IMR-90 (cell line): ENCODE measurements around the gene UBE3B. TPM values are rescaled to one million over a fixed set of nuclear protein-coding genes. Genes with fewer than 3 reads are reported as not detected.

ENCODE experiments used
- ATAC-seq: fragments of 200-7000 bp; cut with Tn5 transposase; 2 replicates; pipeline ENCODE4 v1.9.1; 2020; ENCODE audit warnings: low read depth, mild to moderate bottlenecking, moderate library complexity
- BruUV-seq: library from RNA; stranded (reverse); fragments of 400-500 nt; replicated peaks from 2 replicates; lab custom pipeline; 2021; lab: Mats Ljungman, UMichigan
- CTCF ChIA-PET: fragments of 300-600 bp; formaldehyde crosslinking; extraction: SDS; loops from one replicate; lab custom pipeline; 2021; ENCODE audit warnings: antibody characterized with exemption; lab: Yijun Ruan, JAX
- POLR2A ChIA-PET: fragments of 300-600 bp; sonication (Branson Sonifier 250); formaldehyde crosslinking; loops from one replicate; lab custom pipeline; 2022; ENCODE audit warnings: antibody characterized with exemption; ENCODE audit not compliant: unreplicated experiment; lab: Charles Lee
- DNase-seq: peaks from one replicate; pipeline ENCODE4 v3.0.0; 2013
- H2AFZ ChIP-seq: replicated peaks from 2 replicates; pipeline ENCODE3; 2013; ENCODE audit warnings: low read length, mild to moderate bottlenecking; ENCODE audit not compliant: poor library complexity
- H2AK5ac ChIP-seq: 2 replicates; pipeline ENCODE4 v1.6.1; 2013; ENCODE audit warnings: low read depth, low read length, inconsistent platforms
- H2AK9ac ChIP-seq: replicated peaks from 2 replicates; pipeline ENCODE3; 2013; ENCODE audit warnings: mild to moderate bottlenecking, low read depth, low read length, moderate library complexity; ENCODE audit not compliant: poor library complexity
- H2BK120ac ChIP-seq: 2 replicates; pipeline ENCODE4 v1.6.1; 2013; ENCODE audit warnings: low read depth, low read length, inconsistent platforms
- H2BK15ac ChIP-seq: 3 replicates; pipeline ENCODE4 v1.6.1; 2013; ENCODE audit warnings: low read depth, low read length, inconsistent platforms
- H2BK20ac ChIP-seq: 2 replicates; pipeline ENCODE4 v1.6.1; 2013; ENCODE audit warnings: low read depth, mild to moderate bottlenecking, inconsistent platforms, low read length, moderate library complexity
- H2BK5ac ChIP-seq: 2 replicates; pipeline ENCODE4 v1.6.1; 2013; ENCODE audit warnings: mild to moderate bottlenecking, low read depth, low read length, inconsistent platforms; ENCODE audit not compliant: poor library complexity, severe bottlenecking
- H3K14ac ChIP-seq: replicated peaks from 2 replicates; pipeline ENCODE4 v1.6.1; 2013; ENCODE audit warnings: low read depth, low read length, inconsistent platforms
- H3K18ac ChIP-seq: 2 replicates; pipeline ENCODE4 v1.6.1; 2013; ENCODE audit warnings: low read depth, low read length, control low read depth
- H3K23ac ChIP-seq: 2 replicates; pipeline ENCODE4 v1.6.1; 2013; ENCODE audit warnings: low read depth, low read length, inconsistent platforms
- H3K27ac ChIP-seq: 2 replicates; pipeline ENCODE4 v1.5.1; 2013; ENCODE audit warnings: mild to moderate bottlenecking, control low read depth, low read length; ENCODE audit not compliant: insufficient read depth
- H3K27me3 ChIP-seq: 2 replicates; pipeline ENCODE4 v1.6.1; 2013; ENCODE audit warnings: low read length; ENCODE audit not compliant: control insufficient read depth, insufficient read depth
- H3K36me3 ChIP-seq: 2 replicates; pipeline ENCODE4 v1.6.1; 2013; ENCODE audit warnings: low read length, mixed read lengths; ENCODE audit not compliant: control insufficient read depth, insufficient read depth
- H3K4ac ChIP-seq: 2 replicates; pipeline ENCODE4 v1.6.1; 2013; ENCODE audit warnings: low read depth, low read length, inconsistent platforms
- H3K4me1 ChIP-seq: 2 replicates; pipeline ENCODE4 v1.6.1; 2013; ENCODE audit warnings: low read length, mixed read lengths; ENCODE audit not compliant: control insufficient read depth, insufficient read depth
- H3K4me2 ChIP-seq: 2 replicates; pipeline ENCODE4 v1.6.1; 2013; ENCODE audit warnings: low read depth, mild to moderate bottlenecking, control low read depth, low read length, moderate library complexity
- H3K4me3 ChIP-seq: 2 replicates; pipeline ENCODE4 v1.5.1; 2013; ENCODE audit warnings: low read depth, mild to moderate bottlenecking, control low read depth, low read length, moderate library complexity; ENCODE audit not compliant: insufficient read depth
- H3K56ac ChIP-seq: 2 replicates; pipeline ENCODE4 v1.6.1; 2013; ENCODE audit warnings: low read length, inconsistent platforms; ENCODE audit not compliant: insufficient read depth; ENCODE audit errors: extremely low read depth
- H3K79me1 ChIP-seq, 2 experiments: 2 replicates each; pipeline ENCODE4 v1.6.1; 2013; ENCODE audit warnings: low read length in 2 of 2, inconsistent platforms in 1 of 2, low read depth in 1 of 2
- H3K9ac ChIP-seq: 2 replicates; pipeline ENCODE4 v1.6.1; 2013; ENCODE audit warnings: low read depth, low read length, control low read depth
- H3K9me1 ChIP-seq: 2 replicates; pipeline ENCODE4 v1.6.1; 2013; ENCODE audit warnings: low read length, inconsistent platforms; ENCODE audit not compliant: insufficient read depth
- H3K9me3 ChIP-seq: 2 replicates; pipeline ENCODE4 v1.6.1; 2013; ENCODE audit warnings: low read length; ENCODE audit not compliant: control insufficient read depth, insufficient read depth
- H4K20me1 ChIP-seq: 2 replicates; pipeline ENCODE4 v1.6.1; 2013; ENCODE audit warnings: low read length, inconsistent platforms; ENCODE audit not compliant: insufficient read depth
- H4K5ac ChIP-seq: 2 replicates; pipeline ENCODE4 v1.6.1; 2013; ENCODE audit warnings: mild to moderate bottlenecking, low read depth, low read length, control low read depth
- H4K8ac ChIP-seq, 2 experiments: 2 replicates each; pipeline ENCODE4 v1.6.1; 2013; ENCODE audit warnings: low read depth in 2 of 2, low read length in 2 of 2, control low read depth in 1 of 2, inconsistent platforms in 1 of 2
- H4K91ac ChIP-seq: 2 replicates; pipeline ENCODE4 v1.6.1; 2013; ENCODE audit warnings: low read depth, low read length, inconsistent platforms; ENCODE audit not compliant: insufficient read depth
- BHLHE40 ChIP-seq: fragments of 150-350 bp; IDR thresholded peaks from 2 replicates; pipeline ENCODE4 v1.6.1; 2016; ENCODE audit warnings: mild to moderate bottlenecking, low read depth, low read length
- FOS ChIP-seq: fragments of 150-350 bp; IDR thresholded peaks from 2 replicates; pipeline ENCODE4 v1.6.1; 2016; ENCODE audit warnings: low read depth, low read length
- MXI1 ChIP-seq: IDR thresholded peaks from 2 replicates; pipeline ENCODE4 v1.6.1; 2012; ENCODE audit warnings: low read depth, mild to moderate bottlenecking, low read length, moderate library complexity, borderline replicate concordance
- NFE2L2 ChIP-seq: fragments of 150-350 bp; IDR thresholded peaks from 2 replicates; pipeline ENCODE4 v1.6.1; 2016; ENCODE audit warnings: low read depth, mild to moderate bottlenecking, low read length
- WGBS, 2 experiments: methylation state at CpG; one replicate each; pipeline versions ENCODE4 v1.1.5 to v1.1.7; 2013; ENCODE audit warnings: missing lambda C conversion rate in 2 of 2; ENCODE audit not compliant: insufficient read length in 1 of 2; ENCODE audit errors: extremely low coverage in 2 of 2; 5-methylcytosine and 5-hydroxymethylcytosine counted together
- dilution Hi-C: fragments of 300-500 bp; cut with HindIII; formaldehyde crosslinking; loops from one replicate; pipeline ENCODE4 v1.14.3; 2018; ENCODE audit warnings: low sequenced_read_pairs; ENCODE audit not compliant: unreplicated experiment
- in situ Hi-C: fragments of 300-500 bp; cut with MboI; formaldehyde crosslinking; loops from 3 replicates; pipeline ENCODE4 v1.14.3; 2019; ENCODE audit warnings: low sequenced_read_pairs, inconsistent platforms, mixed read lengths
- intact Hi-C: fragments of 100-400 bp; cut with micrococcal nuclease; formaldehyde crosslinking; loops from 2 replicates; pipeline ENCODE4 v1.10.0; 2022
- polyA plus RNA-seq, 3 experiments: library from polyadenylated mRNA; depleted of rRNA; stranded (reverse); fragments of >200 nt; gene quantifications; 2 replicates each; pipeline ENCODE4 v1.2.3, GENCODE V29; 2012; ENCODE audit warnings: low replicate concordance in 1 of 3
- total RNA-seq: library from RNA; depleted of rRNA; stranded (reverse); fragments of >200 nt; gene quantifications from 2 replicates; pipeline ENCODE4 v1.2.3, GENCODE V29; 2012
- TF ChIP-seq, protein P1 (sequence below): fragments of 150-350 bp; IDR thresholded peaks from 2 replicates; pipeline ENCODE4 v1.6.1; 2016; ENCODE audit warnings: low read depth, mild to moderate bottlenecking, low read length, moderate library complexity, borderline replicate concordance

The UBE3B gene
- total and polyA plus RNA-seq, 2 of the 4 experiments (the other 2 are of a cell fraction): 18.8 to 24.9 TPM

DNA sequence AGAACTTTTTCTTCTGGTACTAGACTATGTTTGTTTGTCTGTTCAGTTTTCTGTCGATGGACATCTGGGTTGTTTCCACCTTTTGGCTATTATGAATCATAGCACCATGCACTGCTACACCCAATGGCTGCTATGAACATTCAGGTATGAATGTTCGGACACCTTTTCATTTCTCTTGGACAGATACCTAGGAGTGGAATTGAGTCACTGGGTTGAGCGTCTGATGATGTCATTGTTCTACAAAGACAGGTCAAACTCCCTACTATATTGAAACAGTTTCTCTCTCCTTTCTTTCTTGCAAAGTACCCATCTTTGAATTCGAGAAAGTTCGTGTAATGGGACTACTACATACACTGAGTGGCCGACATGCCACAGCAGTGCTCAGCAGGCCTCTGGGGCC, 45.0 kb upstream of the UBE3B start:
- no peak overlapping the region for H3K27ac ChIP-seq
- no CpG with 5 or more reads among the region's 6 CpGs for WGBS, 2 experiments
- no peak overlapping the region for H4K91ac ChIP-seq
- H3K56ac ChIP-seq: no peak overlapping the region
- ChIA-PET CTCF (interaction anchor here (0.5 to 1.5 kb wide), 5 partner anchors 30 to 479 kb away, joined by 3 to 8 read pairs (median 3); partner anchors contain the start of genes KCTD10 and UBE3B), POLR2A (no interaction called here)
- no peak overlapping the region for H2BK120ac ChIP-seq
- no peak overlapping the region for H3K4me2 ChIP-seq
- no peak overlapping the region for H3K9ac ChIP-seq
- H3K23ac ChIP-seq: no peak overlapping the region
- no peak overlapping the region for H2AFZ ChIP-seq
- TF ChIP-seq MXI1 (no peak), BHLHE40 (no peak), FOS (no peak), NFE2L2 (no peak)
- TF ChIP-seq, protein P1, sequence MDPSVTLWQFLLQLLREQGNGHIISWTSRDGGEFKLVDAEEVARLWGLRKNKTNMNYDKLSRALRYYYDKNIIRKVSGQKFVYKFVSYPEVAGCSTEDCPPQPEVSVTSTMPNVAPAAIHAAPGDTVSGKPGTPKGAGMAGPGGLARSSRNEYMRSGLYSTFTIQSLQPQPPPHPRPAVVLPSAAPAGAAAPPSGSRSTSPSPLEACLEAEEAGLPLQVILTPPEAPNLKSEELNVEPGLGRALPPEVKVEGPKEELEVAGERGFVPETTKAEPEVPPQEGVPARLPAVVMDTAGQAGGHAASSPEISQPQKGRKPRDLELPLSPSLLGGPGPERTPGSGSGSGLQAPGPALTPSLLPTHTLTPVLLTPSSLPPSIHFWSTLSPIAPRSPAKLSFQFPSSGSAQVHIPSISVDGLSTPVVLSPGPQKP: no peak
- no peak overlapping the region for H4K5ac ChIP-seq
- no peak overlapping the region for H2BK20ac ChIP-seq
- H3K36me3 ChIP-seq: no peaks in the 10 kb centered on the region
- H2BK15ac ChIP-seq: no peak overlapping the region
- no peaks in the 10 kb centered on the region for H4K20me1 ChIP-seq
- intact Hi-C loops: loop anchor here (1.0 kb wide), 1 partner anchor 45 kb away; the partner anchor contains the start of genes KCTD10 and UBE3B
- no peak overlapping the region for H4K8ac ChIP-seq
- no peak overlapping the region for H3K14ac ChIP-seq
- H3K79me1 ChIP-seq: no peaks in the 10 kb centered on the region
- in situ Hi-C loops: loop anchor here (5.0 kb wide), 1 partner anchor 45 kb away; the partner anchor contains the start of genes KCTD10 and UBE3B
- no peak overlapping the region for H2AK5ac ChIP-seq
- DNase-seq (no peak), ATAC-seq (no peak)
- H2BK5ac ChIP-seq: no peak overlapping the region
- H3K4me1 ChIP-seq: no peaks in the 10 kb centered on the region
- dilution Hi-C loops: no loop called here
- no peaks in the 10 kb centered on the region for H3K9me3 ChIP-seq
- H3K4me3 ChIP-seq: no peak overlapping the region
- no peak overlapping the region for H2AK9ac ChIP-seq
- no peak overlapping the region for H3K4ac ChIP-seq
- no peaks in the 10 kb centered on the region for H3K27me3 ChIP-seq
- H3K9me1 ChIP-seq: no peaks in the 10 kb centered on the region
- no TSS peak for BruUV-seq
- no peak overlapping the region for H3K18ac ChIP-seq
